HG03045 (cell line): ENCODE measurements around the gene KDM3A.
"Not testable (repeated sequence)": the region's sequence is repeated elsewhere in the genome, so short reads cannot be mapped to it uniquely, and the experiment has no call there.

Source experiments
- ATAC-seq: cut with Tn5 transposase; IDR thresholded peaks from one replicate; pipeline ENCODE4 v1.9.1; 2021; ENCODE audit warnings: mild to moderate bottlenecking, moderate library complexity; ENCODE audit not compliant: unreplicated experiment

Gene KDM3A

DNA sequence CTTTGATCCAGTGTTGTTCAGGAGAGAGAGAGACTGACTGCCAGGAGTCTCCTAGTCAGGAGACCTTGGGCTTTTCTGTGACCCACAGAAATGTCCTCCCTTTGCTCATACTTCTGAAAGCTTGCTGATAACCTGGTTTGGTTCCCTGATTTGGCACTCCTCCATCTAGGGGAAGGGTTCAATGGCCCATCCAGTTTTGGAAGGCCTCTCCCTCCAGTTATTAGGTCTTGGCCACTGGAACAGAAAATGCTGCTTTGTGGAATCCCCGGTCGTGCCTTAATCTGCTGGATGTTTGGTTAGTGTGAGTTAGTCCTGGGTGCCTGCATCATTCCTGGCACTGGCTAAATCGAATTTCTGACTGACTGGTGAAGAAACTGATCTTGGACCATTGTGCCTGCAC is 35.7 kb downstream of the KDM3A start:
- ATAC-seq, result no peak

DNA sequence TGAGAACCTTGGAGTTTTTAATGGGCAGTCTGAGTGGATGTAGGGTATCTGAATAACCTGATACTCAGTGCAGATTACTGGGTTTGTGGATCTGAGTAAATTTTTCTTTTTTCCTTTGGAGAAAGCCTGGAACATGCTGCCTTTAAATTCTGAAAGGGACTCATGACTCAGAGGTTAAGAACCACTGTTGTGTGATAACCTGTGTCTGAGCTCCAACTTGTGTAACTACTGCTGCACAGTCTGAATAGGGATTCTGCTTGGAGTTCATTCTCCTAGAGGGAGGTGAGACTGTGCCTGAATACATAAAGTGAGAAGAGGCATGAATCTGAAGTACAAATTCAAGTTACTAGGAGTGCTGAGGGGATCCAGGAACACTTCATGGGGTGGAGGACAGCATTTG is 36.2 kb downstream of the KDM3A start:
- ATAC-seq, result no peak

DNA sequence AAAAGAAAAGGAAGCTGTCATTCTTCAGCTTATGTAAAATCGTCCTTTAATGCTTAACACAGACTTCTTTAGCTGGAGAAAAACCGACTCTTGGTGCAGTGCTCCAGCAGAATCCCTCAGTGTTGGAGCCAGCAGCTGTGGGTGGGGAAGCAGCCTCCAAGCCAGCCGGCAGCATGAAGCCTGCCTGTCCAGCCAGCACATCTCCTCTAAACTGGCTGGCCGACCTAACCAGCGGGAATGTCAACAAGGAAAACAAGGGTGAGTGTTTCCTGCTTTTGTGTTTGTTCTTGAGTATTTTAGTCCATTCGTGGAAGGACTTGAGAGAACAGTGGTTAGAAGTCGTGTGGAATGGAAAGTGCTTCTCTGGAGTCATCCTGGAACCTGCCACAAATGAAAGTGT is 38.9 kb downstream of the KDM3A start:
- no peak for ATAC-seq

DNA sequence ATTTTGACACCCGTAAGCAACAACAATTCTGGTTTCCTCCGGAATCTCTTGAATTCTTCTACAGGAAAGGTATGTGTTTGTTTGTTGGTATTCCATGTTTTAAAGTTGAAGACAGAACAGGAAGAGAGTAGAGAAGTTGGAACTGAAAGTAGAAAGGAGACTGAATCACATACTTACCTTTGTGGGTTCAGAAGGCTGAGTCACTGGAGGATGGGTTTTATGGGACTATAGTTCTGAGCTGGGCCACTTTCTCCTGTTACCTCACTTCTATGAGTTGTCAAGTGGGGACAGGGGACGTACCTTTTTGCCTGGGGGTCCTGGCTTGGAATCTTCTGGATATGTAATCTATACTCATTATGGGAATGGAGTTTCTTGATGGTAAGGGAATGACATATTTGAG is 40.9 kb downstream of the KDM3A start:
- no peak for ATAC-seq

DNA sequence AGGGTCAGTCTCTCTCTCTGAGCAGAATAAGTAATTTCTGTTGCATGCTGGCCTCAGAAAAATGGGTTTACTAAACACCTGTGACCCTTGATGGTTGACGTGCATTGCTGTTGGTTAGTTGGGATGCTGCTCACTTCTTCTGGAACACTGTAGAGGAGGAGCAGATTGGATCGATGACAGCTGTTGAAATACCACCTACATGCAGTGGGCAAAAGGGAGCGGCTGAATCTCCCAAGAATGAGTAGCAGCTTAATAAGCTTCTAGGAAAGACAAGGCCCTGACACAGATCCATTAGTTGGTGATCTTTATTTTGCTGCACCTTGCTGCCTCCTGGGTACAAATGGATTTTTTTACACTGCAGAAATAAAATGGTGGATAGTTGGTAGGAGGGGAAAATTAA is 43.2 kb downstream of the KDM3A start:
- no peak for ATAC-seq

DNA sequence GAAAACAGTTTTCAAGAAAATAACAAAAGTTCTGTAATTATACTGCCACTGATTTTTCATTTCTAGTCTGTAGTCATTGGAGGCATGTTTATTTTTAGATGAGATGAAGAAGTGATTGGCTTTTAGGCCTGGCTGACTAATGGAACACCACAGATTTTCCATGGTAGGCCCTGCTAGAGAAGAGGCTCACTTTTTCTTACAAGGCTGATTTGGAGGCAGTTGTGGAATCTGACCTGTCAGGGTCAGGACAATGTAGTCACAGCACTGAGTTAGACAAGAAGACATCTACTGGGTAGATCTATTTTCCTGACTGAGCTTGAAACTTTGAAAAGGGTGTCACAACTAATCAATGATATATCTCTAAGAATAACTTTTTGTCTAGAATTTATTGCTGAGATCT is 43.9 kb downstream of the KDM3A start:
- ATAC-seq, result no peak

DNA sequence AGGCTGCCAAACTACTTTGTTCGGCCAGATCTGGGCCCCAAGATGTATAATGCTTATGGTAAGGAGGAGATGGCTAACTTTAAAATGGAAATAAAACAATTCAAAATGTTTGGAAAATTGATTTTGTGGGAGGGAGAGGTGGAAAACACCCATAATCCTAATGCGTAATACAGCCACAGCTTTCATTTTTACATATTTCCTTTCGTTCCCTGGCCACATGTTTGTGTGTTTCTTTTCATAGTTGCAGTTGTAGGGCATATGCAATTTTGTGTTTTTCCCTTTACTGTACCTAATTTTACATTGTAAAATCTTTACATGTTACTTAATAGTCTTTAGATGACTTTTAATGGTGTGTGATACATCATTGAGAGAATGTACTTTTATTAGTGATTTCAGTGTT is 44.6 kb downstream of the KDM3A start:
- no peak for ATAC-seq

DNA sequence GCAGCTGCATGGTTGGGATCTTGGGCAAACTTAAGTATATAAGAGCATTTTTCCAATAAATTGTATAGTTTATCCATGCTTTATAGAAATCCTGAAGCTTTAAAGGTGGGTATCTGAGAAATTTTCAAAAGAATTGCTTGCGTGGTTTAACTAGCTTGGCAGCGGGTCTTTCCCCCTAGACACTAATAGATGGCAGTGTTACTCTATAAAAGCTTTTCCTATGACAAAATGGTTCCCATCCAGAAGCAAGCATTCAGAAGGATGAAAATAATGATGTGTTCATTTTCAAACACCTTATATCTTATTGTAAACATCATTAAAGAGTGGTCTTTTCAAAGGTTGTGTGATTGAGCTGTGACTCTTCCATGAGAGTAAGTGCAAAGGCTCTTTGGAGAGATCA is 45.9 kb downstream of the KDM3A start:
- ATAC-seq, result no peak

DNA sequence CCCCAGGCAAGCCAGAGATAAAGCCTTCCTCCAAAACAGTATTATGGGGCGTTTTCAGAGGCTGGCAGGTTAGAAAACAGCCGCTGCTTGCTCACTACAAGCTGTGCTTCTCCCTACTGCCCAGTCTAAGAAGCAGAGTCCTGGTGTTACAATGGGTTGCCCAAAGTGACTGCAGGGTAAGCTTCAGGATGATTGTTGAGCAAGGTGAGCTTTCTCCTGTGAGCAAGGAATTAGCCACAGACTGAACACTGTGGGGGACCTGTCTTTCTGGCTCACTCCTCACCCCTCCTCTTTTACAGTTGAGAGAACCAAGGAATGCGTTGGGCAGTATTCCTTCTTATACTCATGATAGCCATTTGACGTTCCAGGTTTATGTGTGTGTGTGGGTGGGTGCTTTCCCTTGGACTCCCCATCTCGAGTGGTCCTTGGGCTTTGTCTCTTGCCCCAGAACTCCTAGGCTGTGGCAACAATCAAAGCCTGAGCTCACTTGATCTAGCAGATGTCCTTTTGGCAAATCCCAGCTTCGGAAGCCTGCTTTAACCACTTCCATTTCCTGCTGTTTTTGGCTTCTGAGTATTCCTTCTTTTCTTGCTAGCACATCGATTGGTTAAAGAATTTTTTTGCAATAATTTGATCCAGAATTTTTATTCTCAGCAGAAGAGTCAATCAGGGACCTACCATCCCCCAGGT is 47.5 kb downstream of the KDM3A start:
- ATAC-seq, result no peak

DNA sequence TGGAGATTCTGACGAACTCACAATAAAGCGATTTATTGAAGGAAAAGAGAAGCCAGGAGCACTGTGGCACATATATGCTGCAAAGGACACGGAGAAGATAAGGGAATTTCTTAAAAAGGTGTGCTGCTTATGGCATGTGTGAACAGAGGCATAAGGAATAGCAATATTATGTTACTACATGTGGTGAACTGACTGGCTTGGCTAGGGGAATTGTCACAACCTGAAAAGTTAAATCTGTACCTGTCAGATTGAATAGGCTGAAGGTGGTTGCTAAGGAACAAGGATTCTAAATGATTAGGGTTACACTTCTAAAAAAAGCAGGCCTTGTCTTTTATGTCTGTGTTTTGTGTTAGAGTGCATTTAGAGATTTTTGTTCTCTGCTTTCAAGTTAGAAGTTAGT is 48.4 kb downstream of the KDM3A start:
- no peak for ATAC-seq

DNA sequence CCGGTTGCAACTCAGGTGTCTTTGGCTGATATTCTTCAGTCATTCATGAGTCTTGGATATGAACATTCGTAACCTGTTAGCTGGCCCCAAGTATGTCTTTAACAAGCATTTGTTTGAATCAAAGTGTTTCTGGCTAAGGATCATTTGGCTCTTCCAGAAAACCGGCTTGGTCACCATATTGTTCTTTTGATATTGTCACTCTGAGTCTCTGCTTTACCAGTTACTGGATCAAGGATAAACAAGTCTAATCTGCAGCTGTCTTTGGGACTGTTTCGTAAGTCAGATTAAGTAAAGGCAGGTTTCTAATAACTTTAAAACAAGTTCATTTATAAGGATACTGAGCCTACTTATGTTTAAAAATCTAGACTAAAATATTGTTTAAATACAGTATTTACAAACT is 49.1 kb downstream of the KDM3A start:
- ATAC-seq, result no peak

DNA sequence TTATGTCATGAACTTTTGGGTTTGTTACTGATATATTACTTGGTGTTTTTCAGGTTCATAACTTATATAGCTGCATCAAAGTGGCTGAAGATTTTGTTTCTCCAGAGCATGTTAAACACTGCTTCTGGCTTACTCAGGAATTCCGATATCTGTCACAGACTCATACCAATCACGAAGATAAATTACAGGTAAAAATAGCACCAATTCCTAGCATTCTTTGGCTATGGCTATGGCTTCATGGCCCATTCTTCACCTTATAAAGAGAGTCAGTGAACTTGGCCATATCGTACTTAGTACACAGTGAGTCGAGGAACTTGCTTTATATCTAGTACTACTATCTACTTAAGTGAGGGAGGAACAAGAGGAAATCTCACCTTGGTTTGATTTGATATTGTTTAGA is 49.9 kb downstream of the KDM3A start:
- no peak for ATAC-seq

DNA sequence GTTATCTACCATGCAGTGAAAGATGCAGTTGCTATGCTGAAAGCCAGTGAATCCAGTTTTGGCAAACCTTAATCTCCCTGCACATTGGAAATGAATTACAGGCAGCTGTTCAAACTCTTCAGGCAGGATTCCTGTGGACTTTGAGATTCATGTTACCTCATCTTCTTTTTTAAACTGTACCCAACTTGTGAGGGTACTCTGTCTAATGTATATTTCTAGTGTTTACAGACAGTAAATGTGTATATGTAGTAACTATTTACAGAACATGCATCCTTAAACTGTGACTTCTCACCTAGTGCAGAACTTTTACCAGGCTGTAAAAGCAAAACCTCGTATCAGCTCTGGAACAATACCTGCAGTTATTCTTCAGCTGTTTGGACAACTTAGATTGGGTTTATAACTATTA is 50.9 kb downstream of the KDM3A start:
- ATAC-seq, result no peak

DNA sequence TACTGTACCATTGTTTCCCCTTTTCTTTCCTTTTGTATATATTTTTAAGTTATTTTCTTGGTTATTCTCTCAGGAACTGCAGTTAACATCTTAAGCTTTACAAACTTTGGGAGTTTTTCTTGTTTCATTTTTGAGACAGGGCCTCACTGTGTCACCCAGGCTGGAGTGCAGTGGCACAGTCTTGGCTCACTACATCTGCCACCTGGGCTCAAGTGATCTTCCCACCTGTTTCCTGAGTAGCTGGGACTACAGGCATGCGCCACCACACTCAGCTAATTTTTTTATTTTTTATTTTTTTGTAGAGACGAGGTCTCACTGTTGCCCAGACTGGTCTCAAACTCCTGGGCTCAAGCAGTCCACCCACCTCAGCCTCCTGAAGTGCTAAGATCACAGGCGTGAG is 55.2 kb downstream of the KDM3A start:
- ATAC-seq, result not testable (repeated sequence)

DNA sequence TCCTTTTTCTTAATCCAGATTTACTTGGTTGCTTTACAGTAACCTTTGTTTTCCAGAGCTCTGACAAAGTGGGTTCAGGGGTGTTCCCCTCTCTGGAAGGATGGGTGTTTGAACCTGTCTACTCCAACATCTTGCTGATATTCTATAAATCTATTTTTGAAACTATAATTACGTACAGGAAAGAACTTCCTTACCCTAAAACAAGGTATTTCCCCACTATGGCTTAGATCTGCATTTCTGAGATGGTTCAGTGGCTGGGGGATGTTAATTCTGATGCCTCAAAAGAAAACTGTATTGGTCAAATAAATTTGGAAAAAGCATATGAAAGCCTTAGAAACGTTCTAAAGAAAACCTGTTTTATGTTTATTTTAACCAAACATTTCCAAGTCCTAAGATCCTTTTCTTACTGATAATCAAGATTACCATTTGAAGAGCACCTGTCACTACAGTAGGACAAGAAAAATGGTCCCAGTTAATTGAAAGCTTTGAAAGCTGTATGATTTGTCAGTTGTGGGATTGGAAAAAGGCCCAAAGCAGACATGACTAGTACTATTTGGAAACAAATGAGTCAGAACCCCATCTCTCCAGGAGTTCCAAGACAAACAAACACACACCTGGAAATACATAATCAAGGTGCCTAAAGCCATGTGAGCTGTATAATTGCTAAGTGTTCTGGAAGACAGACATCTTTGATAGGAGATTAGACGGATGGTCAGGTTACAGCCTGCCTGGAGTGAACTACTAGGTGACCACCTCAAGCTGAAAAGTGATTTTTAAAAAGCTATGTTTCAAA is 57.5 kb downstream of the KDM3A start:
- no peak for ATAC-seq

DNA sequence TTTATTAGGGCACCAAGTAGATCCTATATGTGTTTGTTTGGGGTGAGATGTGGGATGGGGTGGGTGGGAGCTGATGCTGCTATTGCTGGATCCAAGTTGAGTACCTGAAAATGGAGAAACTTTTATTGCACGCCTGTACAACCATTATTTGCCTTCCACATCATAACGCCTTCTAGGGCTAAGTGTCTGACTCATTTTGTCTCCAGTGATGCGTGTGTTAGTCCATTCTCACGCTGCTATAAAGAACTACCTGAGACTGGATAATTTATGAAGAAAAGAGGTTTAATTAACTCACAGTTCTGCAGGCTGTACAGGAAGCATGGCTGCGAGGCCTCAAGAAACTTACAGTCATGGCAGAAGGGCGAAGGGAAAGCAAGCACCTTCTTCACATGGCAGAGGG is 58.2 kb downstream of the KDM3A start:
- ATAC-seq, result no peak

DNA sequence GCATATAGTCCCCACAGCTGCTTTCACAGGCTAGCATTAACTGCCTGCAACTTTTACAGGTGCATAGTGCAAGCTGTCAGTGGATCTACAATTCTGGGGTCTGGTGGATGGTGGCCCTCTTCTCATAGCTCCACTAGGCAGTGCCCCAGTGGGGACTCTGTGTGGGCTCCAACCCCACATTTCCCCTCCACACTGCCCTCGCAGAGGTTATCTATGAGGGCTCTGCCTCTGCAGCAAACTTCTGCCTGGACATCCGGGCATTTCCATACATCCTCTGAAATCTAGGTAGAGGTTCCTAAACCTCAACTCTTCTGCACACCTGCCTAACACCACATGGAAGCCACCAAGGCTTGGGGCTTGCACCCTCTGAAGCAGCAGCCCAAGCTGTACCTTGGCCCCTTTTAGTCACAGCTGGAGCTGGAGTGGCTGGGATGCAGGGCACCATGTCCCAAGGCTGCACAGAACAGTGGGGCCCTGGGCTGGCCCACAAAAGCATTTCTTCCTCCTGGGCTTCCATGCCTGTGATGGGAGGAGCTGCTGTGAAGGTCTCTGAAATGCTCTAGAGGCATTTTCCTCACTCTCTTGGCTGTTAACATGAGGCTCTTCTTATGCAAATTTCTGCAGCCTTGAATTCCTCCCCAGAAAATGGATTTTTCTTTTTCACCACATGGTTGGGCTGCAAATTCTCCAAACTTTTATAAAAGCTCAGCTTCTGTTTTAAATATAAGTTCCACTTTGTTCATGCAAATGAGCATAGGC is 59.3 kb downstream of the KDM3A start:
- no peak for ATAC-seq

DNA sequence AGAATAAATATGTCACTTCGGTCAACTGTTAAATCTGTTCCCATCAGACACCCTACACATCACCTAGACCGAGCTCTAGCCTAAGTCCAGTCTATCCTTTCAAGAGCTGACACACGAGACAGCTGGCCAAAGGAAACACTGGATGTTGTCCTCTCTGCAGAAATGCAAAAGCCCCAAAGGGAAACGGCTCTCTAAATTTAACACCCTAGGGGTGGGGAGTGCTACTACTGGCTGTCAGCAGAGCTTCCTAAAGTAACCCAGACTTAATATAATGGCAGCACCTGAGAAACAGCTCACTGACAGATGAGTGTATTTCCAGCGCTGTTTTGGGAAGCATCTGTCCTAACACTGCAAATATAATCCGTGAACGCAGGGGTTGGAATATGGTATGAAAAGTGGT is 66.4 kb downstream of the KDM3A start:
- no peak for ATAC-seq

DNA sequence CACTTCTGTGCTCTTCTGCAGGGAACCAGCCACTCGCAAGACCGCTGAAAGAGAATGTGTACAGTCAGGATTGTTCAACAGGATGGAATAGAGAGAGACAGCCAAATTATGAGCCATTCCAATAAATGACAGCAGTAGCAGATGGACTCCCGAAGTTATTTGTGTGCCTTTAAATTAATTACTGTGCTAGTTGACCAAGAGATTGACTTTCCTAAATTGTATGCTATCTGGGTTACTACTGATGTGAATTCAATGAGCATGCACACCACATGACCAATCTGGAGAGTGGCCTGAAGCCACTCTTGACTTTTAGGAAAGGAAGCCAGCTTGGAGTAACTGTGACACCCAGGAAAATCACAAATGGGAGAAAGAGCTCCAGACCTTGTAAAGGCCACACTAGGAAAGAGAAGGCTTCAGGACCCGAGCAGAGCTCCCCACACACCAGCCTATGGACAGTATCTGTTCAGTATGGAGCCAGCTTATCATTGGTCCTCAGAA is 69.3 kb downstream of the KDM3A start:
- ATAC-seq, result no peak

DNA sequence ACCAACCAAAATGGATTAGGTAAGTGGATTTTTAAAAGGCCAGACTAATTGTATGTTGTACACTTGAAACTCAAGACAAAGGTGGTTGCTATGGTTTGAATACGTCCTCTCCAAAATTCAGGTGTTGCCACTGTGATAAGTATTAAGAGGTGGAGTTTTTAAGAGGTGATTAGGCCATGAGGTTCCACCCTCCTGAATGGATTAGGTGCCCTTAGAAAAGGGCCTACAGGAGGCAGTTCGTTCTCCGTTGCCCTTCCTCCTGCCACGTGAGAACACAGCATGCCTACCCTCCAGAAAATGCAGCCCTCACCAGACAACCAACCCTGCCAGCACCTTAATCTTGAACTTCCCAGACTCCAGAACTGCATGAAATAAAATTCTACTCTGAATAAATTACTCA is 70.9 kb downstream of the KDM3A start:
- ATAC-seq, result no peak

DNA sequence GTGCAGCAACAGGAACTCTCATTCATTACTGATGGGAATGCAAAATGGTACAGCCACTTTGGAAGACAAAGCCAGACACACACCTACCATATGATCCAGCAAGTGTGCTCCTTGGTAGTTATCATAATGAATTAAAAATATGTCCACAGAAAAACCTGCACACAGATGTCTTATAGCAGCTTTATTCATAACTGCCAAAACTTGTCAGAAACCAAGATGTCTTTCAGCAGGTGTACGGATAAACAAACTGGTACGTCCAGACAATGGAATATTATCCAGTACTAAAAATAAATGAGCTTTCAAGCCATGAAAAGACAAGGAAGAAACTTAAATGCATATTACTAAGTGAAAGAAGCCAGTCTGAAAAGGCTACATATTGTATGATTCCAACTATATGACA is 71.7 kb downstream of the KDM3A start:
- ATAC-seq, result no peak
